SK-N-SH treated with all-trans-retinoic acid at 6 μM for 48 hours (cell line): ENCODE measurements around the gene SLC10A4.

Experiments used
- ATAC-seq: fragments of 200-7000 bp; cut with Tn5 transposase; 3 replicates; pipeline ENCODE4 v1.9.1; 2020; ENCODE audit warnings: mild to moderate bottlenecking, moderate library complexity
- ARNTL ChIP-seq: fragments of 450-650 bp; formaldehyde crosslinking; IDR thresholded peaks from 2 replicates; pipeline ENCODE4 v1.5.0; 2020; ENCODE audit warnings: low read depth, mild to moderate bottlenecking, moderate library complexity, borderline replicate concordance
- BACH2 ChIP-seq: fragments of 250-450 bp; sonication (Bioruptor Pico); IDR thresholded peaks from 2 replicates; pipeline ENCODE4 v1.9.0; 2021; ENCODE audit warnings: mild to moderate bottlenecking, borderline replicate concordance
- GLIS3 ChIP-seq: fragments of 250-450 bp; sonication (Bioruptor Pico); IDR thresholded peaks from 2 replicates; pipeline ENCODE4 v1.5.0; 2020; ENCODE audit warnings: mild to moderate bottlenecking, moderate library complexity
- ISL1 ChIP-seq: fragments of 250-450 bp; sonication (Bioruptor Pico); IDR thresholded peaks from 2 replicates; pipeline ENCODE4 v2.1.2; 2022; ENCODE audit warnings: mild to moderate bottlenecking, moderate library complexity
- OSR1 ChIP-seq: fragments of 250-450 bp; sonication (Bioruptor Pico); IDR thresholded peaks from 2 replicates; pipeline ENCODE4 v1.8.0; 2022; ENCODE audit warnings: moderate library complexity, mild to moderate bottlenecking, inconsistent platforms
- PPARA ChIP-seq: fragments of 250-450 bp; sonication (Bioruptor Pico); IDR thresholded peaks from 2 replicates; pipeline ENCODE4 v1.5.0; 2020; ENCODE audit warnings: mild to moderate bottlenecking, borderline replicate concordance
- SNAI2 ChIP-seq: fragments of 250-450 bp; sonication (Bioruptor Pico); IDR thresholded peaks from 2 replicates; pipeline ENCODE4 v1.5.0; 2020; ENCODE audit warnings: mild to moderate bottlenecking, moderate library complexity
- TCF4 ChIP-seq: fragments of 250-450 bp; sonication (Bioruptor Pico); IDR thresholded peaks from 2 replicates; pipeline ENCODE4 v1.8.0; 2021; ENCODE audit warnings: mild to moderate bottlenecking, moderate library complexity, borderline replicate concordance
- TOX ChIP-seq: fragments of 250-450 bp; sonication (Bioruptor Pico); IDR thresholded peaks from 2 replicates; pipeline ENCODE4 v1.8.0; 2021; ENCODE audit warnings: mild to moderate bottlenecking, moderate library complexity, borderline replicate concordance
- ZFP3 ChIP-seq: fragments of 250-450 bp; sonication (Bioruptor Pico); IDR thresholded peaks from 2 replicates; pipeline ENCODE4 v1.5.0; 2020; ENCODE audit warnings: mild to moderate bottlenecking, moderate library complexity
- ZNF565 ChIP-seq: fragments of 450-650 bp; formaldehyde crosslinking; conservative IDR thresholded peaks from 2 replicates; pipeline ENCODE4 v1.5.0; 2020; ENCODE audit warnings: low read depth, mild to moderate bottlenecking, moderate library complexity
- ZNF70 ChIP-seq: fragments of 450-650 bp; formaldehyde crosslinking; IDR thresholded peaks from 2 replicates; pipeline ENCODE4 v1.5.0; 2020; ENCODE audit warnings: mild to moderate bottlenecking, moderate library complexity
- ZNF8 ChIP-seq: fragments of 450-650 bp; formaldehyde crosslinking; IDR thresholded peaks from 2 replicates; pipeline ENCODE4 v1.5.0; 2020; ENCODE audit warnings: mild to moderate bottlenecking, moderate library complexity
- TF ChIP-seq, protein P1 (sequence below): fragments of 250-450 bp; sonication (Bioruptor Pico); IDR thresholded peaks from 2 replicates; pipeline ENCODE4 v1.5.1; 2020; ENCODE audit warnings: low read depth, mild to moderate bottlenecking, moderate library complexity
- TF ChIP-seq, protein P2 (sequence below): fragments of 250-450 bp; sonication (Bioruptor Pico); IDR thresholded peaks from 2 replicates; pipeline ENCODE4 v1.5.1; 2021; ENCODE audit warnings: mild to moderate bottlenecking, moderate library complexity
- TF ChIP-seq, protein P3 (sequence below): fragments of 250-450 bp; sonication (Bioruptor Pico); IDR thresholded peaks from 2 replicates; pipeline ENCODE4 v1.8.0; 2021; ENCODE audit warnings: low read depth, mild to moderate bottlenecking, moderate library complexity, borderline replicate concordance

Gene SLC10A4

DNA sequence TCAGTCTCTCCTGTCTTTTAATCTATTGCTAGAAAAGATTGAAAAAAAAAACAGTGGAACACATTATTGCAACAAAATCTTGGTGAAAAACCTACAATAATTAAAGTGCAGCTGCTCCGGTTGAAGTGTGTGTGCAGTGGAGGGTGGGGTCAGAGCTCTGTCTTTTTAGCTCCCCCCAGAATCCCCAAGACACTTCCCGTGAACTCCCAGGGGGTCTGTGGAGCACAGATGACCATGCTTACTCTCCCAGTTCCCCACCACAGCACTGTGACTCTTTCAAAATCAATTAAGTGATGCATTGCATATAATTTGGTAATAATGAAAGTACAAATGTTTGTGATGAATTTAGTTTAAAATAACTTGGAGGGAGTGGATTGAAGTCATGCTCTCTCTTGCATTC, 15.7 kb upstream of the SLC10A4 start:
- no peak for TF ChIP-seq ARNTL (CRISPR knock-in tag)
- no peak for TF ChIP-seq ZNF565
- TF ChIP-seq ZNF8 (CRISPR knock-in tag) = no peak
- no peak for TF ChIP-seq GLIS3 (CRISPR knock-in tag)
- TF ChIP-seq, protein P1, sequence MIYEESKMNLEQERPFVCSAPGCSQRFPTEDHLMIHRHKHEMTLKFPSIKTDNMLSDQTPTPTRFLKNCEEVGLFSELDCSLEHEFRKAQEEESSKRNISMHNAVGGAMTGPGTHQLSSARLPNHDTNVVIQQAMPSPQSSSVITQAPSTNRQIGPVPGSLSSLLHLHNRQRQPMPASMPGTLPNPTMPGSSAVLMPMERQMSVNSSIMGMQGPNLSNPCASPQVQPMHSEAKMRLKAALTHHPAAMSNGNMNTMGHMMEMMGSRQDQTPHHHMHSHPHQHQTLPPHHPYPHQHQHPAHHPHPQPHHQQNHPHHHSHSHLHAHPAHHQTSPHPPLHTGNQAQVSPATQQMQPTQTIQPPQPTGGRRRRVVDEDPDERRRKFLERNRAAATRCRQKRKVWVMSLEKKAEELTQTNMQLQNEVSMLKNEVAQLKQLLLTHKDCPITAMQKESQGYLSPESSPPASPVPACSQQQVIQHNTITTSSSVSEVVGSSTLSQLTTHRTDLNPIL = no peak
- no peak for TF ChIP-seq OSR1 (CRISPR knock-in tag)
- TF ChIP-seq, protein P2, sequence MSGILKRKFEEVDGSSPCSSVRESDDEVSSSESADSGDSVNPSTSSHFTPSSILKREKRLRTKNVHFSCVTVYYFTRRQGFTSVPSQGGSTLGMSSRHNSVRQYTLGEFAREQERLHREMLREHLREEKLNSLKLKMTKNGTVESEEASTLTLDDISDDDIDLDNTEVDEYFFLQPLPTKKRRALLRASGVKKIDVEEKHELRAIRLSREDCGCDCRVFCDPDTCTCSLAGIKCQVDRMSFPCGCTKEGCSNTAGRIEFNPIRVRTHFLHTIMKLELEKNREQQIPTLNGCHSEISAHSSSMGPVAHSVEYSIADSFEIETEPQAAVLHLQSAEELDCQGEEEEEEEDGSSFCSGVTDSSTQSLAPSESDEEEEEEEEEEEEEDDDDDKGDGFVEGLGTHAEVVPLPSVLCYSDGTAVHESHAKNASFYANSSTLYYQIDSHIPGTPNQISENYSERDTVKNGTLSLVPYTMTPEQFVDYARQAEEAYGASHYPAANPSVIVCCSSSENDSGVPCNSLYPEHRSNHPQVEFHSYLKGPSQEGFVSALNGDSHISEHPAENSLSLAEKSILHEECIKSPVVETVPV (CRISPR knock-in tag) = no peak
- ATAC-seq = no peak

GRCh38 chr4:48467891-48468290, 15.3 kb upstream of the SLC10A4 start:
- no peak for ATAC-seq
- TF ChIP-seq ISL1 (CRISPR knock-in tag) (no peak), ZNF70 (CRISPR knock-in tag) (peak; percentile 37; the same call in 1 of the 2 replicates), GLIS3 (CRISPR knock-in tag) (no peak)

- peak; percentile 60 for TF ChIP-seq ISL1 (CRISPR knock-in tag)
- no peak for TF ChIP-seq OSR1 (CRISPR knock-in tag)
- ATAC-seq = peak; percentile 48
Observed at GRCh38 chr4:48470137-48470536, 13.0 kb upstream of the SLC10A4 start.

GRCh38 chr4:48470570-48470969, 12.6 kb upstream of the SLC10A4 start:
- peak; percentile 76 for ATAC-seq
- TF ChIP-seq ISL1 (CRISPR knock-in tag) (no peak), ARNTL (CRISPR knock-in tag) (no peak), TOX (CRISPR knock-in tag) (no peak), TCF4 (no peak), BACH2 (CRISPR knock-in tag) (no peak), GLIS3 (CRISPR knock-in tag) (no peak), ZNF8 (CRISPR knock-in tag) (no peak), SNAI2 (CRISPR knock-in tag) (no peak)
- TF ChIP-seq, protein P3, sequence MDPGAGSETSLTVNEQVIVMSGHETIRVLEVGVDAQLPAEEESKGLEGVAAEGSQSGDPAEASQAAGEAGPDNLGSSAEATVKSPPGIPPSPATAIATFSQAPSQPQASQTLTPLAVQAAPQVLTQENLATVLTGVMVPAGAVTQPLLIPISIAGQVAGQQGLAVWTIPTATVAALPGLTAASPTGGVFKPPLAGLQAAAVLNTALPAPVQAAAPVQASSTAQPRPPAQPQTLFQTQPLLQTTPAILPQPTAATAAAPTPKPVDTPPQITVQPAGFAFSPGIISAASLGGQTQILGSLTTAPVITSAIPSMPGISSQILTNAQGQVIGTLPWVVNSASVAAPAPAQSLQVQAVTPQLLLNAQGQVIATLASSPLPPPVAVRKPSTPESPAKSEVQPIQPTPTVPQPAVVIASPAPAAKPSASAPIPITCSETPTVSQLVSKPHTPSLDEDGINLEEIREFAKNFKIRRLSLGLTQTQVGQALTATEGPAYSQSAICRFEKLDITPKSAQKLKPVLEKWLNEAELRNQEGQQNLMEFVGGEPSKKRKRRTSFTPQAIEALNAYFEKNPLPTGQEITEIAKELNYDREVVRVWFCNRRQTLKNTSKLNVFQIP = no peak
- TF ChIP-seq, protein P2 (CRISPR knock-in tag) = no peak
- TF ChIP-seq, protein P1 = no peak
- TF ChIP-seq, all 23 proteins: peak for 0

- TF ChIP-seq ZFP3 (CRISPR knock-in tag) (no peak), PPARA (no peak), OSR1 (CRISPR knock-in tag) (no peak)
- ATAC-seq = no peak
Observed at GRCh38 chr4:48472794-48473193, 10.3 kb upstream of the SLC10A4 start.

- ATAC-seq = no peak
- TF ChIP-seq OSR1 (CRISPR knock-in tag) = no peak
- TF ChIP-seq ZNF8 (CRISPR knock-in tag) = no peak
- no peak for TF ChIP-seq TCF4
- TF ChIP-seq ARNTL (CRISPR knock-in tag) = no peak
Observed at GRCh38 chr4:48475770-48476169, 7.4 kb upstream of the SLC10A4 start.
